BJ (cell line): ENCODE data around the gene CETP. TPM values are rescaled to one million over a fixed set of nuclear protein-coding genes. Genes with fewer than 3 reads are reported as not detected.

ENCODE experiments used
- CTCF ChIA-PET: fragments of 350-600 bp; formaldehyde crosslinking; extraction: SDS; loops from one replicate; lab custom pipeline; 2021; ENCODE audit warnings: antibody characterized with exemption, inconsistent platforms; lab: Yijun Ruan, JAX
- POLR2A ChIA-PET: fragments of 300-600 bp; sonication (Branson Sonifier 250); formaldehyde crosslinking; extraction: SDS; loops from one replicate; lab custom pipeline; 2021; ENCODE audit warnings: antibody characterized with exemption; lab: Charles Lee
- DNase-seq: peaks from one replicate; pipeline ENCODE4 v3.0.0-alpha.2; 2011; ENCODE audit warnings: low read depth
- H3K27me3 ChIP-seq: 2 replicates; pipeline ENCODE4 v1.6.0; 2011; ENCODE audit warnings: low read length; ENCODE audit not compliant: control insufficient read depth, insufficient read depth
- H3K36me3 ChIP-seq: 2 replicates; pipeline ENCODE4 v1.5.1; 2011; ENCODE audit warnings: low read length; ENCODE audit not compliant: control insufficient read depth, insufficient read depth
- H3K4me3 ChIP-seq: 2 replicates; pipeline ENCODE4 v1.5.1; 2011; ENCODE audit warnings: low read depth, mild to moderate bottlenecking, control low read depth, low read length
- CTCF ChIP-seq: IDR thresholded peaks from 2 replicates; pipeline ENCODE4 v1.5.1; 2011; ENCODE audit warnings: low read depth, mild to moderate bottlenecking, control low read depth, inconsistent platforms, low read length, moderate library complexity; ENCODE audit not compliant: insufficient read depth
- polyA plus RNA-seq: library from polyadenylated mRNA; depleted of rRNA; stranded (reverse); fragments of >200 nt; gene quantifications from 2 replicates; pipeline ENCODE4 v1.2.3, GENCODE V29; 2011

The CETP gene
- polyA plus RNA-seq, 1 experiment, result 0.07 TPM

DNA sequence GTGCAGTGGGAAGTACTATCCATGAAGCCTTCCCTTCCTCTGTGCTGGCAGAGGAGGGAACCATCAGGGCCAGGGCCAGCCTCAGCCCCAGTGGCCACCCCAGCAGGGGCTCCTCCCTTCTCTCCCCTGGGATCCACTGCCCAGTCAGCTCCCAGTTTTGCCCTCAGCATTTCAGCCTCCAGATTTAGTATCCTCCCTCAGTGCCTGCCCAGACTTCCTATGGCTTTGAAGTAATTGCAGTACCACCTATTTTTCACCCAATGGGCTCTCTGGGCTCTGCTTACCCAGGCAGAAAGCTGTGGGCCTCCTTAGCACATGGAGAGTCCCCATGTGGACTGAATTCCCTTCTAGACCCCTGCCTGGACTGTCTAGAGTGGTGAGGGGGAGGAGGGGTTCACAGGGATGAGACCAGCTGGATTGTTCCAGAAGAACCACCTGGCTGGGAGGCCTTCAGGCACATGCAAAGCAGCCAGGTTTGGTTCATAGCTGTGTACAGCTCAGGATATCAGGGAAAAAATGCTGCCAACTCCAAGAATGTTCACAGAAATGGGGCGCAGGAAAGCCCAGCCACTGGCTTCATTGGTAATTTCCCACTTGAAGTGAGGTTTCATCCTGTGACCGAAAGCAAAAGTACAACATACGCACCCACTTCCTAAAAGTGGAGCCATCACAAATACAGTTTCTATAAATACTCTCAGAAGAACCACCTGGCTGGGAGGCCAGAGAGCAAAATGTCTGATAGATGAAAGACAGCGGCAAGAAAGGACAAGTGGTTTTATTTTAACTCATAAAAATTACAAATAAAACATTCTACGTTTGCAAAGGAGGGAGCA lies 45.0 kb upstream of the CETP start:
- CTCF ChIA-PET, result no interaction called here
- DNase-seq, result no peak
- POLR2A ChIA-PET, result no interaction called here
- no peaks in the 10 kb centered on the region for H3K36me3 ChIP-seq
- TF ChIP-seq CTCF, result no peak
- H3K27me3 ChIP-seq, result peaks cover 2% of the 10 kb centered on the region
- H3K4me3 ChIP-seq, result no peak overlapping the region

- ChIA-PET POLR2A (no interaction called here), CTCF (interaction anchor here (0.9 kb wide), 1 partner anchor 13 kb away, joined by 3 read pairs; the partner anchor contains the start of gene HERPUD1)
- DNase-seq, result no peak
- no peak for TF ChIP-seq CTCF
- H3K27me3 ChIP-seq, result peaks cover 2% of the 10 kb centered on the region
- no peak overlapping the region for H3K4me3 ChIP-seq
- no peaks in the 10 kb centered on the region for H3K36me3 ChIP-seq
Measured at GRCh38 chr16:56918467-56919012, 43.2 kb upstream of the CETP start.

DNA sequence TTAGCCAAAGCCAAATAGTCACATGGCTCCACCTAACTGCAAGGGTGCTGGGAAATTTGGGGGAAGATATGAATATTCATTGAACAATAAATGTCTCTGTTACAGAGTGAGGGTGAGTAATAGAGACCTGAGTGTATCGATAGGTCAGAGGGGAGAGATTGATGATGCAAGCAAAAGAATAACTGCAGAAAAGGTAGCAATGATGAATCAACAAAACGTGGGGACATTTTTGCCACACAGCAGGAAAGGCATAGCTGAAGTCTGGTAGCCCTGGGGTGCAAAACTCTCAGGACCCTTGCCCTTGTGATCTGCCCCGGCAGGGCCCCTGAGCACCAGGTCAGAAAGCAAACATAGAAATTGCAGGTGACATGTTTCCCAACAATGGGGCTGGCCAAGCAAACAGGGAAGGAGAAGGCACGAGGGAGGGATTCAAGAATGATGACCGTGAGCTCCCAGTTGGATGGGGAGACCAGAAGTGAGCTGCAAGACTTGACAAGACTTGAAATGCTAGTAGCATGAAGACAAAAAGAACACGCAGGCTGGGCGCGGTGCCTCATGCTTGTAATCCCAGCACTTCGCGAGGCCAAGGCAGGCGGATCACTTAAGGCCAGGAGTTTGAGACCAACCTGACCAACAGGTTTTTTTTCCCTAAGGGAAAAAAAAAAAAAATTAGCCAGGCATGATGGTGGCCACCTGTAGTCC lies 42.5 kb upstream of the CETP start:
- TF ChIP-seq CTCF, result no peak
- POLR2A ChIA-PET, result interaction anchor here (1.1 kb wide), 1 partner anchor 12 kb away, joined by 3 read pairs; no protein-coding TSS in a partner anchor
- no peak for DNase-seq
- Histone ChIP-seq H3K27me3 (peaks cover 2% of the 10 kb centered on the region), H3K4me3 (no peak overlapping the region), H3K36me3 (no peaks in the 10 kb centered on the region)
- CTCF ChIA-PET, result interaction anchor here (1.0 to 1.2 kb wide), 2 partner anchors 13 to 33 kb away, joined by 4 to 5 read pairs; partner anchors contain the start of gene HERPUD1

GRCh38 chr16:56921571-56921970 lies 40.2 kb upstream of the CETP start:
- ChIA-PET CTCF (no interaction called here), POLR2A (no interaction called here)
- TF ChIP-seq CTCF, result no peak
- H3K27me3 ChIP-seq, result peaks cover 2% of the 10 kb centered on the region
- H3K4me3 ChIP-seq, result no peak overlapping the region
- no peaks in the 10 kb centered on the region for H3K36me3 ChIP-seq
- no peak for DNase-seq

DNA sequence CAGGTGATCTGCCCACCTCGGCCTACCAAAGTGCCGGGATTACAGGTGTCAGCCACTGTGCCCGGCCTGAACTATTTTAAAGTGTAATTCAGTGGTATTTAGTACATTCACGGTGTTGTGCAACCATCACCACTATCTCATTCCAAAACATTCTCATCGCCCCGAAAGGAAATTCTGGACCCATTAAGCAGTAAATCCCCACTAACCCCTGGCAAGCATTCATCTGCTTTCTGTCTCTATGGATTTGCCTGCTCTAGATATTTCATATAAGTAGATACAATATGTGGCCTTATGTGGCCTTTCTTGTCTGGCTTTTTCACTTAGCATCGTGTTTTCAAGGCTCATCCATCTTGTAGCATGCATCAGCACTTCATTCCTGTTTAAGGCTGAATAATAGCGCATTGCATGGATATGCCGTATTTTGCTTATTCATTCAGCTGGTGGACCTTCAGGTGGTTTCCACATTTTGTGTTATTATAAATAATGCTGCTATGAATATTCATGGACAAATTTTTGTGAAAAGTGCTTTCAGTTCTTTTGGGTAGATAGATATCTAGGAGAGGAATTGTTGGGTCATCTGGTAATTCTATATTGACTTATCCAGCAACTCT lies 38.2 kb upstream of the CETP start:
- H3K4me3 ChIP-seq, result no peak overlapping the region
- H3K27me3 ChIP-seq, result peaks cover 2% of the 10 kb centered on the region
- TF ChIP-seq CTCF, result no peak
- DNase-seq, result no peak
- H3K36me3 ChIP-seq, result no peaks in the 10 kb centered on the region
- CTCF ChIA-PET, result no interaction called here
- POLR2A ChIA-PET, result no interaction called here
